ENCODE data around the gene FNDC8. TPM values are rescaled to one million over a fixed set of nuclear protein-coding genes. Genes with fewer than 3 reads are reported as not detected.
"Not testable (repeated sequence)": the region's sequence is repeated elsewhere in the genome, so short reads cannot be mapped to it uniquely, and the experiment has no call there.

Gene FNDC8
- total RNA-seq, 2 experiments from 2014 or later = not detected

DNA sequence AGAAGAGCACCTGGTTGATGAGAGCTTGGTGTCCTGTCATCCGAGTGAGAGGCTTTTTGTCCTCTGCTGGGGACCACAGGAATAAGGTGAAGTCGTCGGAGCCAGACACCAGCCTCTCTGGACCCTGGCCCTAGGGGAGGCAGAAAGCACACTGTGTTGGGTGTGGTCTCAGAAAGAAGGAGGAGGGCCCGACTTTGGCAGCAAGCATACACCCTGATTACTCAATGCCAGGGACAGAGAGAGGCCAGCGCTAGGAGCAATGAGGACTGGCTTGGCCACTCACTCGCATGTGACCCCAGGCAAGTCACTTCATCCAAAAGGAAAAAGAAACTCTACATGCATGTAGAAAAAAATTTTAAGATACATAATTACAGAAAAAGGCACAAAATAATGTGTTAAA, 13.9 kb downstream of the FNDC8 start:
- Mint-ChIP-seq H3K36me3 (peaks cover 29% of the 10 kb centered on the region), H3K4me1 (no peaks in the 10 kb centered on the region), H3K9me3 (no peaks in the 10 kb centered on the region), H3K27me3 (no peaks in the 10 kb centered on the region), H3K27ac (no peak overlapping the region), H3K4me3 (no peak overlapping the region)
- ATAC-seq (ENCODE audit: low read depth) = no peak
- no peak for DNase-seq
- POLR2A ChIA-PET = no interaction called here

DNA sequence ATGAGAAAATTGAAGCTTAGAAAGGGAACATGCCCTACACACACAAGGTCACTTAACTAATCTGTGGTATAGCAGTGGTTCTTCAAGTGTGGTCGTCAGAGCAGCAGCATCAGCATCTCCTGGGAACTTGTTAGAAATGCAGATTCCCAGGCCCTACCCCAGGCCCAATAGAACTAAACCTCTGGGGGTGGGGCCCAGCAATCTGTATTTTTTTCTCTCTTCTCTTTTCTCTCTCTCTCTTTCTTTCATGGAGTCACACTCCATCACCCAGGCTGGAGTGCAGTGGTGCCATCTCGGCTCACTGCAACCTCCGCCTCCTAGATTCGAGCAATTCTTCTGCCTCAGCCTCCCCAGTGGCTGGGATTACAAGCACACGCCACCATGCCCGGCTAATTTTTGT, 16.8 kb downstream of the FNDC8 start:
- no peaks in the 10 kb centered on the region for H3K9me3 Mint-ChIP-seq
- H3K27me3 Mint-ChIP-seq = no peaks in the 10 kb centered on the region
- no peak overlapping the region for H3K4me3 Mint-ChIP-seq
- POLR2A ChIA-PET = no interaction called here
- no peak for ATAC-seq (ENCODE audit: low read depth)
- H3K4me1 Mint-ChIP-seq = peaks cover 10% of the 10 kb centered on the region
- no peak overlapping the region for H3K27ac Mint-ChIP-seq
- no peak for DNase-seq
- H3K36me3 Mint-ChIP-seq = peaks cover 29% of the 10 kb centered on the region

DNA sequence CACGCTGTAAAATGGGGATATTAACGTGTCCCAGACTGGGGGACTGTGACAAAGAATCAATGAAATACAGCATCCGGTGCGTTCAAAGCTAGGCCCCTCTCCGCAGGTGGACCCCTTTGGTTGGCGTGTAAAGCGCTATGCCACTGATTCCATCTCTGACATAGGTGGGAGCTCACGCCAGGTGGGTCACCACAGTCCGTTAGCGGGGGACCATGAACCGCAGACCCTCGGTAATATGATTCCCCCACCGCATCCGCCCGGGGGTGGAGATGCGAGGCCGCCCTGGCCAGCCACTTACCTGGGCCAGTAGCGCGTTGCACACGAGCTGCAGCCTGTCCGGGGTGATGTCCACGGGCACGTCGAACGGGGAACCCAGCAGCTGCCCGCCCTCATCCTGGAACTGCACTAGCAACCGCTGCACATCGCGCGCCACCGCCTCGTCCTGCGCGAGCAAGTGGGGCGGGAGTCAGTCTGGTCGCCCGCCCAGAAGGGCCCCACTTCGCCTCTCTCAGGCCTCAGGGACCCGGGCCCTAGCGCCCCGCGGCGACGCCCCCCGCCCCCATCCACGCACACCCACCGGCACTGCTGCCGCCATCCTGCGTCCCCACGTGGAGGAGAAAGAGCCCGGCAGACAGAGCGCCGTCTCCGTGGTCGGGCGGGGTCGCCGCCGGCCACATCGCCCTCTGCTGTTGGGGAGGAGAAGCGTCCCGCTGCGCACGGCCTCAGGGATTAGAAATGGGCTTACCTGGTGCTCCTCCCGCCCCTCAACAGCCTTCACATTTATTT, 20.5 kb downstream of the FNDC8 start, which contains the start of gene NLE1:
Gene NLE1, minus strand, starts transcription at position 623 of the 786 bp plus-strand sequence. Its CDS starts 28 bp downstream, at position 595.
- peaks cover 11% of the 10 kb centered on the region for H3K4me1 Mint-ChIP-seq
- H3K36me3 Mint-ChIP-seq = peaks cover 12% of the 10 kb centered on the region
- peak within 1 kb of the TSS; percentile 75 for H3K27ac Mint-ChIP-seq
- peak within 1 kb of the TSS; percentile 84 for H3K4me3 Mint-ChIP-seq
- POLR2A ChIA-PET = interaction anchor here (0.7 to 1.6 kb wide), 8 partner anchors 25 to 399 kb away, joined by 3 to 10 read pairs (median 4); partner anchors contain the start of gene SLFN5
- ATAC-seq (ENCODE audit: low read depth) (peak; percentile 93), DNase-seq (peak; percentile 94)
- no peaks in the 10 kb centered on the region for H3K27me3 Mint-ChIP-seq
- H3K9me3 Mint-ChIP-seq = no peaks in the 10 kb centered on the region

DNA sequence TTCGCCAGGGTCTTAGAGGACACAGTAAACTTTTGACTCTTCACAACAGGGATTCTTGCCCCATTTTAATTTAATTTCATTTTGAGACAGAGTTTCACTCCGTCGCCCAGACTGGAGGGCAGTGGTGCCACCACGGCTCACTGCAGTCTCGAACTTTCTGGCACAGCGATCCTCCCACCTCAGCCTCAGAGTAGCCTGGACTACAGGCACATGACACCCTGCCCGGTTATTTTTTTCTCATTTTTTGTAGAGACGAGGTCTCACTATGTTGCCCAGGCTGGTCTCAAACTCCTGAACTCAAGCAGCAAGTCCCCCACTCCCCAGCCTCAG, 21.0 kb downstream of the FNDC8 start:
- Mint-ChIP-seq H3K36me3 (peaks cover 12% of the 10 kb centered on the region), H3K9me3 (no peaks in the 10 kb centered on the region), H3K27ac (peak overlapping the region; percentile 75), H3K4me3 (peak overlapping the region; percentile 84), H3K4me1 (peaks cover 11% of the 10 kb centered on the region), H3K27me3 (no peaks in the 10 kb centered on the region)
- no peak for DNase-seq
- ATAC-seq (ENCODE audit: low read depth) = peak; percentile 6
- POLR2A ChIA-PET = interaction anchor here (0.9 to 1.3 kb wide), 4 partner anchors 71 to 100 kb away, joined by 4 to 10 read pairs (median 4); partner anchors contain the start of gene SLFN5

DNA sequence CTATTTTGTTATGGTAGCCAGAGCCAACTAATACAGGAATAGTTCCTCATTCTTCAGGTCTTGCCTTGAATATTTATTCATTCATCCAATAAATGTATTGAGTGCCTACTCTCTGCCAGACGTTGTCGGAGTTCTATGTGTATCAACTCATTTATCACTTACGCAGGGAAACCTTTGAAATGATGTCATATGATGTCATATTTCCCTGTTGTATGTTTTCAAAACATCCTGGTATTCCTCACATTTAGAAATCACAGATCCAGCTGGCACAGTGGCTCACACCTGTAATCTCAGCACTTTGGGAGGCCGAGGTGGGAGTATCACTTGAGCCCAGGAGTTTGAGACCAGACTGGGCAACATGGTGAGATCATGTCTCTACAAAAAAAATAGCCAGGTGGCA, 23.4 kb downstream of the FNDC8 start:
- ATAC-seq (ENCODE audit: low read depth) (no peak), DNase-seq (no peak)
- Mint-ChIP-seq H3K27me3 (peaks cover 8% of the 10 kb centered on the region), H3K4me3 (no peak overlapping the region), H3K27ac (no peak overlapping the region), H3K36me3 (no peaks in the 10 kb centered on the region), H3K4me1 (peaks cover 11% of the 10 kb centered on the region), H3K9me3 (no peaks in the 10 kb centered on the region)
- POLR2A ChIA-PET = no interaction called here

DNA sequence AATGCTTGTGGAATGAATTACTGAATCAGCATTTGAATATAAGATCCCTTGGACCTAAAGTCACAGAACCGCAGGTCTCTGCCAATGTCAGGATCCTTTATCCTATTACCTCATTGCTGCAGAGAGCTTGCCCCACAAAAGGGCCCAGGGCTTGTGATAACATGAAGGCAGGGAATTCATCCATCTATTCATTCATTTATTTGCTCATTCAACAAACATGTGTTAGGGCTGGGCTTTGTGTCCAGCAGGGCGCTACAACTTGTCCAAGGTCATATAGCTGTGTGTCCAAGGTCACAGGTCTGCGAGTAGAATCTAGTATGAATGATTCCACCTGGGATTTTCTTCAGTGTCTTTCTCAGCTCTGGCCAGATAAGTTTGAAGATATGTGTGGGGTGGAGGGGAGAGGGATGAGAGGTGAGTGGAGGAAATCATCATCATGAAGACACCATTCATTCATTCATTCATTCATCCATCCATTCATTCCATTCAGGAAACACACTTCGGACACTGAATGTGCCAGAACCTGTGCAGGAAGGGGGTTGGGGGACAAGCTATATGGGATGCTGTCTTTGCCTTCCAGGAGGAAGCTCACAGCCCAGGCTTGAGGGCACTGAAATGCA, 24.9 kb downstream of the FNDC8 start:
- H3K4me1 Mint-ChIP-seq = peaks cover 7% of the 10 kb centered on the region
- POLR2A ChIA-PET = no interaction called here
- no peak overlapping the region for H3K4me3 Mint-ChIP-seq
- peaks cover 8% of the 10 kb centered on the region for H3K27me3 Mint-ChIP-seq
- H3K9me3 Mint-ChIP-seq = no peaks in the 10 kb centered on the region
- DNase-seq (no peak), ATAC-seq (ENCODE audit: low read depth) (no peak)
- no peak overlapping the region for H3K27ac Mint-ChIP-seq
- no peaks in the 10 kb centered on the region for H3K36me3 Mint-ChIP-seq

DNA sequence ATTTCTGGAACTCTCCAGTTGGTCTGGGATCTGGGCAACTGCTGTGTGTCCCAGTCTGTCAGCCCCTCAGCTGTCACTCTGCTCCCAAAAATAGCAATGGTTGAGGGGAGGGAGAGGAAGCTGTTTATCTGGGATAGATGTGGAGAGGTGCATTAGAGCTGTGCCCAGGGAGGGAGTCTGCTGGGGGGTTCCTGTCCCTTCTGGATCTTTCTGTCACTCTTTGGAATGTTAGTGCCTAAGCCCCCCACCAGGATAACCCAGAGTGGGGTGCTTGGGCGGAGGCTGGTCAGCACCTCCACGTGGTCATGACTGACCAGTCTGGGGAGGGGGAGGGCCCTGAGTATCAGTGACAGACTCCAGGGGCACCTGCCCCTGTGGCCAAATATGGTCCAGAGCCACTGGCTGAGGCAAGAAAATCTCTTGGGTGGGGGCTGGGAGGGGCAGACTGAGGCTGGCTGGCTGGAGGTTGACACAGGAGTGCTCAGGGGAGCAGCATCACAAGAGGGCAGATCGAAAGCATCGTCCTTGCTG, 26.0 kb downstream of the FNDC8 start, which contains the start of gene UNC45B:
Gene UNC45B, plus strand, starts transcription at position 443 of the 531 bp plus-strand sequence. CDS start 447 bp downstream, outside the sequence.
- Mint-ChIP-seq H3K36me3 (no peaks in the 10 kb centered on the region), H3K27me3 (peaks cover 10% of the 10 kb centered on the region), H3K4me1 (peaks cover 3% of the 10 kb centered on the region), H3K27ac (no peak within 1 kb of the TSS), H3K9me3 (no peaks in the 10 kb centered on the region), H3K4me3 (no peak within 1 kb of the TSS)
- ATAC-seq (ENCODE audit: low read depth) = no peak
- POLR2A ChIA-PET = no interaction called here
- DNase-seq = no peak

DNA sequence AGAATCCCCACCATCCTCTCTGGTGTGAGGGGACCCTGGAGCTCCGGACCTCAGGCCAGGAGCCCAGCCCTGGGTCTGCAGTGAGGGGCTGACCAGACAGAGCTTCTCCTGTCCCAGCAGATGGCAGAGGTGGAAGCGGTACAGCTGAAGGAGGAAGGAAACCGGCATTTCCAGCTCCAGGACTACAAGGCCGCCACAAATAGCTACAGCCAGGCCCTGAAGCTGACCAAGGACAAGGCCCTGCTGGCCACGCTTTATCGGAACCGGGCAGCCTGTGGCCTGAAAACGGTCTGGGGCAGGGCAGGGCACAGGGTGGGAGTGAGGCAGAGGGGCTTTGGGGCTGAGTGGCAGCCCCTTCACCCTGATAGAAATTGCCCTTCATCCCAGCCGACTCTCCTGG, 26.7 kb downstream of the FNDC8 start:
- Mint-ChIP-seq H3K36me3 (no peaks in the 10 kb centered on the region), H3K27ac (no peak overlapping the region), H3K27me3 (peaks cover 15% of the 10 kb centered on the region), H3K4me3 (no peak overlapping the region), H3K9me3 (no peaks in the 10 kb centered on the region), H3K4me1 (peaks cover 2% of the 10 kb centered on the region)
- DNase-seq (no peak), ATAC-seq (ENCODE audit: low read depth) (no peak)
- POLR2A ChIA-PET = no interaction called here

DNA sequence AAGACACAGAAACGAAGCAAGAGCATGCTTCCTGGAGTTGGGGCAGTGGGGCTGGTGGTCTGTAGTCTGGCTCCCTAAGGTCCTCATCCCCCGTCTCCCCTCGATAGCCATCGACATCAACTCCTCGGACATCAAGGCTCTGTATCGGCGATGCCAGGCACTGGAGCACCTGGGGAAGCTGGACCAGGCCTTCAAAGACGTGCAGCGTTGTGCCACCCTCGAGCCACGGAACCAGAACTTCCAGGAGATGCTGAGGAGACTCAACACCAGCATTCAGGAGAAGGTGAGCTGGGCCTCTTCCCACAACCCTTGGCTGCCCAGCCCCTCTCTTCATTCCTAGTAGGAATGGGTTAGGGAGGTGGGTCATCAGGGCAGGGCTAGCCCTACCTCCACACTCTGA, 28.5 kb downstream of the FNDC8 start:
- Mint-ChIP-seq H3K36me3 (no peaks in the 10 kb centered on the region), H3K4me1 (no peaks in the 10 kb centered on the region), H3K4me3 (no peak overlapping the region), H3K9me3 (no peaks in the 10 kb centered on the region), H3K27ac (no peak overlapping the region), H3K27me3 (peaks cover 17% of the 10 kb centered on the region)
- POLR2A ChIA-PET = no interaction called here
- no peak for DNase-seq
- no peak for ATAC-seq (ENCODE audit: low read depth)

DNA sequence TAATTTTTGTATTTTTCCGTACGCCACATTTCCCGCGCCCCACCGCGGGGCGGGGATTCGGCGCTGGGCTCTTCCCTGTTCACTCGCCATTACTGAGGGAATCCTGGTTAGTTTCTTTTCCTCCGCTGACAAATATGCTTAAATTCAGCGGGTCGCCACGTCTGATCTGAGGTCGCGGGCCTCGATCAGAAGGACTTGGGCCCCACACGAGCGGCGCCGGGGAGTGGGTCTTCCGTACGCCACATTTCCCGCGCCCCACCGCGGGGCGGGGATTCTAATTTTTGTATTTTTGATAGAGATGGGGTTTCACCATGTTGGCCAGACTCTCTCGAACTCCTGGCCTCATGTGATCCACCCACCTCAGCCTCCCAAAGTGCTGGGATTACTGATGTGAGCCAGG, 29.7 kb downstream of the FNDC8 start:
- H3K9me3 Mint-ChIP-seq; H3K4me3 Mint-ChIP-seq; H3K4me1 Mint-ChIP-seq; H3K36me3 Mint-ChIP-seq; H3K27ac Mint-ChIP-seq; POLR2A ChIA-PET; ATAC-seq (ENCODE audit: low read depth); DNase-seq: not testable (repeated sequence)
- peaks cover 19% of the 10 kb centered on the region for H3K27me3 Mint-ChIP-seq

DNA sequence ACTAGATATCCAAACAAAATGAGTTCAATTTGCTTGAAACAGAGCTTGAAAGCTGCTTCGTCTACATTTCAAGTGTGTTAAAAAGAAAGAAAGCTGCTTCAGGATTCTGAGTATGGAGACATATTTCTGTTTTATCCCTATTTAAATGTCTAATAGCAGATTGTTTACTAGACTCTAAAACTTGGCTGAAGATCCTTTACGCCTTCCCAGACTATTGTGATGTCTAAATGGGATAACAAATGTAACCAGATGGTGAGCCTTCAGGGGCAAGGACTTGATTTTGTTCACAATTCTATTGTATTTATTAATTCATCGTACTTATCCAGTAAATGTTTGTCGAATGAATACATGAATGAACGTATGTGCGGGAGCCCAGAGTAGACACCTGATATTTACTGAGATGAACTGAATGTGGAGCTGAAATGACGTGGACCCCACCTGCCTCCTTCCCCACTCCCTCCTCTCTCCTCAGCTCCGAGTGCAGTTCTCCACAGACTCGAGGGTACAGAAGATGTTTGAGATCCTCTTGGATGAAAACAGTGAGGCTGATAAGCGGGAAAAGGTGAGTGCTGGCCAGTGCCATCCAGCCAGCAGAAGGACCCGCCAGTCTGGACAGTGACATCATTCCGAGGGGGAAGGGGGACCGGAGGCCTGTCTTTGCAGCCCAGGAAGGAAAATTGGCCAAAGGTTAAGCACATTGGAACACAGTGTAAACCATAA, 31.2 kb downstream of the FNDC8 start:
- Mint-ChIP-seq H3K27ac (no peak overlapping the region), H3K27me3 (peaks cover 19% of the 10 kb centered on the region), H3K4me1 (peaks cover 1% of the 10 kb centered on the region), H3K9me3 (no peaks in the 10 kb centered on the region), H3K36me3 (no peaks in the 10 kb centered on the region), H3K4me3 (no peak overlapping the region)
- DNase-seq = no peak
- POLR2A ChIA-PET = no interaction called here
- ATAC-seq (ENCODE audit: low read depth) = no peak

DNA sequence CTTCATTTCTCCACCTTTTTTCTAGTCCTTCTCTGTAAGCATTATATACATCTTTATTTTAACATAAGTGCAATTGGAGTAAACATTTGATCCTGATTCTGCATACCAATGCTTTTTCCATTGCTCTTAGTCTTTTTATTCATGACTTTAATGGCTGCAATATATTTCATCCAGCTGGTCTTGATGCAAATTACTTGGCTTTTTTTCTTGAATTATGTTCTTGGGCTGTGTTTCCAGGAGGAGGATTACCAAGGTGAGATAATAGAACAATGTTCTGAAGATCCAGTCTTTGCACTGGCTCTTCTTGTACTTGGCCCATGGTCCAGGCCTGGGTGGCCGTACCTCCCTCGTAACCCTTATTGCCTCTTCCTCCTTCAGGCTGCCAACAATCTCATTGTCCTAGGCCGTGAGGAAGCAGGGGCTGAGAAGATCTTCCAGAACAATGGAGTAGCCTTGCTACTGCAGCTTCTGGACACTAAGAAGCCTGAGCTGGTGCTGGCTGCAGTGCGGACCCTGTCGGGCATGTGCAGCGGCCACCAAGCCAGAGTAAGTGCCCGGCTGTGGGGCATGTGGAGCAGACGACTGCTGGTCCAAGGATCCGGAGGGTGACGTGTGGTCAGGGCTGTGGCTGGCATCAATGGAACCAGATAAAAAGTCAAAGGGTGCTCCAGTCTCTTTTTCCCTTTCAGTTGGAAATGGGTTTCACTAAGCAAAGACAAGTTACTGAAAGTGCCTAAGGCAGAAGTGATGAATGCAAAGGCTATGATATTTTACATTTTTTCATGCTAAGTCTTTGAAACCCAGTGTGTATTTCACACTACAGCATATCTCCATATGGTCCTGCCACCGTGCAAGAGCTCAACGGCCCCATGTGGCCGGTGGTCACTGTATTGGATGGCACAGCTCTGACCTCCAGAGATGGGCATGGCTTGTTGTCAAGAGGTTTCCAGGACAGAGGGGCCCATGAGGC, 33.1 kb downstream of the FNDC8 start:
- DNase-seq = no peak
- no peak overlapping the region for H3K27ac Mint-ChIP-seq
- no peak for ATAC-seq (ENCODE audit: low read depth)
- H3K27me3 Mint-ChIP-seq = peaks cover 12% of the 10 kb centered on the region
- H3K4me1 Mint-ChIP-seq = peaks cover 4% of the 10 kb centered on the region
- POLR2A ChIA-PET = no interaction called here
- H3K36me3 Mint-ChIP-seq = peaks cover 1% of the 10 kb centered on the region
- no peaks in the 10 kb centered on the region for H3K9me3 Mint-ChIP-seq
- H3K4me3 Mint-ChIP-seq = no peak overlapping the region

All from activated naive CD8-positive, alpha-beta T cell treated with anti-CD3 and anti-CD28 coated beads, Interleukin-2, amount 10 ng/mL, durations not matched to agents 7 days and 5 days (primary cell).